ENCODE data around the gene VWA8.

Gene VWA8

GRCh38 chr13:41970918-41971317, 10.0 kb upstream of the VWA8 start:
- no peak overlapping the region for H3K27ac ChIP-seq (ENCODE audit: extremely low read depth, low read depth, low read length)
- no peaks in the 10 kb centered on the region for H3K36me3 ChIP-seq (ENCODE audit: control insufficient read depth in 2 of 2, insufficient read depth in 1 of 2, low read length in 2 of 2)
- H3K9me3 ChIP-seq (ENCODE audit: control insufficient read depth, insufficient read depth, low read depth, low read length): no peaks in the 10 kb centered on the region
- TF ChIP-seq ZNF596 (tag by site-specific recombination; IDR thresholded peaks at IDR 0.05) (no peak), ZNF677 (tag by site-specific recombination; IDR thresholded peaks at IDR 0.05) (no peak), ZNF624 (tag by site-specific recombination; IDR thresholded peaks at IDR 0.05) (no peak), ZBTB17 (tag by site-specific recombination; IDR thresholded peaks at IDR 0.05) (no peak), ZSCAN4 (tag by site-specific recombination; IDR thresholded peaks at IDR 0.05) (no peak), ZNF416 (tag by site-specific recombination; IDR thresholded peaks at IDR 0.05) (no peak), ZNF704 (tag by site-specific recombination; IDR thresholded peaks at IDR 0.05) (no peak), ZNF174 (tag by site-specific recombination; IDR thresholded peaks at IDR 0.05) (no peak), ZBTB1 (tag by site-specific recombination; IDR thresholded peaks at IDR 0.05) (no peak), HOXA7 (CRISPR knock-in tag; IDR thresholded peaks at IDR 0.05; ENCODE audit: borderline replicate concordance) (no peak), ZNF837 (tag by site-specific recombination; IDR thresholded peaks at IDR 0.05) (no peak)
- ChIA-PET POLR2A (no interaction called here), CTCF (no interaction called here)
- no peaks in the 10 kb centered on the region for H3K4me1 ChIP-seq (ENCODE audit: control insufficient read depth, insufficient read depth, low read length)
- no peak overlapping the region for H3K4me3 ChIP-seq (ENCODE audit: low read depth, low read length)

DNA sequence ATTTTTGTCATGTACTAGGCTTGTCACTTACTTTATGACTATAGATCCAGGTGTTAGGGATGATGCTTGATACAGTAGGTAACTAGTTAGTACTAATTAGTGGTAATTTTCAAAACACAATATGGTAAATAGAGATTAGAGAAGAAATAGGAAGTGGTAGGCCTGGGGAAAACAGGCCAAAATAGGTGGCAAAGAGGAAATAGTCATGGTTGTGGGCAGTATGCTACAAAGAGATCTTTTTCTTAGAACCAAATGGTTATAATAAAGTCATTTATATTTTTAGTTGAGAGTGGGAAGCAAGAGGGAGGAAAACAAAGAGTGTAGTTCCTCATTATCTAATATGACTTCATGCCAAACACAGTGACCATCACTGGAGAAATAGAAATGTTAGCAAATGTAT, 9.1 kb upstream of the VWA8 start:
- Histone ChIP-seq H3K36me3 (ENCODE audit: control insufficient read depth in 2 of 2, insufficient read depth in 1 of 2, low read length in 2 of 2) (no peaks in the 10 kb centered on the region), H3K27ac (ENCODE audit: extremely low read depth, low read depth, low read length) (no peak overlapping the region), H3K4me3 (ENCODE audit: low read depth, low read length) (no peak overlapping the region), H3K4me1 (ENCODE audit: control insufficient read depth, insufficient read depth, low read length) (no peaks in the 10 kb centered on the region), H3K9me3 (ENCODE audit: control insufficient read depth, insufficient read depth, low read depth, low read length) (no peaks in the 10 kb centered on the region)
- POLR2A ChIA-PET: no interaction called here
- TF ChIP-seq YY2 (tag by site-specific recombination; IDR thresholded peaks at IDR 0.05) (no peak), ZIC2 (tag by site-specific recombination; IDR thresholded peaks at IDR 0.05) (no peak), ZBTB17 (tag by site-specific recombination; IDR thresholded peaks at IDR 0.05) (no peak), ZNF843 (tag by site-specific recombination; IDR thresholded peaks at IDR 0.05) (no peak), REST (tag by site-specific recombination; IDR thresholded peaks at IDR 0.05) (no peak), ZEB2 (tag by site-specific recombination; IDR thresholded peaks at IDR 0.05) (no peak)
- TF ChIP-seq, protein P1, sequence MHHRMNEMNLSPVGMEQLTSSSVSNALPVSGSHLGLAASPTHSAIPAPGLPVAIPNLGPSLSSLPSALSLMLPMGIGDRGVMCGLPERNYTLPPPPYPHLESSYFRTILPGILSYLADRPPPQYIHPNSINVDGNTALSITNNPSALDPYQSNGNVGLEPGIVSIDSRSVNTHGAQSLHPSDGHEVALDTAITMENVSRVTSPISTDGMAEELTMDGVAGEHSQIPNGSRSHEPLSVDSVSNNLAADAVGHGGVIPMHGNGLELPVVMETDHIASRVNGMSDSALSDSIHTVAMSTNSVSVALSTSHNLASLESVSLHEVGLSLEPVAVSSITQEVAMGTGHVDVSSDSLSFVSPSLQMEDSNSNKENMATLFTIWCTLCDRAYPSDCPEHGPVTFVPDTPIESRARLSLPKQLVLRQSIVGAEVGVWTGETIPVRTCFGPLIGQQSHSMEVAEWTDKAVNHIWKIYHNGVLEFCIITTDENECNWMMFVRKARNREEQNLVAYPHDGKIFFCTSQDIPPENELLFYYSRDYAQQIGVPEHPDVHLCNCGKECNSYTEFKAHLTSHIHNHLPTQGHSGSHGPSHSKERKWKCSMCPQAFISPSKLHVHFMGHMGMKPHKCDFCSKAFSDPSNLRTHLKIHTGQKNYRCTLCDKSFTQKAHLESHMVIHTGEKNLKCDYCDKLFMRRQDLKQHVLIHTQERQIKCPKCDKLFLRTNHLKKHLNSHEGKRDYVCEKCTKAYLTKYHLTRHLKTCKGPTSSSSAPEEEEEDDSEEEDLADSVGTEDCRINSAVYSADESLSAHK (tag by site-specific recombination; IDR thresholded peaks at IDR 0.05): no peak
- CTCF ChIA-PET: no interaction called here
